ENCODE results near the gene DTX1. TPM values are rescaled to one million over a fixed set of nuclear protein-coding genes. Genes with fewer than 3 reads are reported as not detected.
"Not testable (repeated sequence)": the region's sequence is repeated elsewhere in the genome, so short reads cannot be mapped to it uniquely, and the experiment has no call there.

Gene DTX1
- polyA plus RNA-seq, 1 experiment, result 0.05 TPM

DNA sequence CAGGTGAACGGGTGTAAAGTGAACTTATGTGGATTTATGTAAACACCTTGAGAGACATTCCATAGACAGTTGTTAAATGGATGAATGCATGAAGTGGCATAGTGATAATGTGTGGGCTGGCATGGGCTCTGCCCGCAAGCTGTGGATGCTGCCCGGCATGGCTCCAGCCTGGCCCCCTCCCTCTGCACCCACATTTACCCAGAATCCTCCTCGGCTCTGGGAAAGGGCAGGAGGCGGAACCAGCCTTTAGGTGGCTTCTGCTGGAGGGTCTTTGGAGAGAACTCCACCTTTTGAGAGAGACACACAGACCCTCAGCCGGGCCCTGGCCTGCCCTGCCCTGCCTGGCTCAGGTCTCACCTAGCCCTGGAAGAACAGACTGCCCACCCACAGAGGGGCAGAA lies 60.3 kb downstream of the DTX1 start:
- POLR2A ChIA-PET, result no interaction called here
- H3K27ac ChIP-seq (ENCODE audit: low read depth, low read length), result no peak overlapping the region
- no peak overlapping the region for H3K4me3 ChIP-seq (ENCODE audit: low read depth, low read length)
- H3K27me3 ChIP-seq (ENCODE audit: control insufficient read depth, insufficient read depth, low read length), result peaks cover 3% of the 10 kb centered on the region
- no peaks in the 10 kb centered on the region; the same call in 1 of the 2 replicates for H3K9me3 ChIP-seq (ENCODE audit: control insufficient read depth, insufficient read depth, low read length)
- CTCF ChIA-PET, result no interaction called here
- TF ChIP-seq, protein P1, sequence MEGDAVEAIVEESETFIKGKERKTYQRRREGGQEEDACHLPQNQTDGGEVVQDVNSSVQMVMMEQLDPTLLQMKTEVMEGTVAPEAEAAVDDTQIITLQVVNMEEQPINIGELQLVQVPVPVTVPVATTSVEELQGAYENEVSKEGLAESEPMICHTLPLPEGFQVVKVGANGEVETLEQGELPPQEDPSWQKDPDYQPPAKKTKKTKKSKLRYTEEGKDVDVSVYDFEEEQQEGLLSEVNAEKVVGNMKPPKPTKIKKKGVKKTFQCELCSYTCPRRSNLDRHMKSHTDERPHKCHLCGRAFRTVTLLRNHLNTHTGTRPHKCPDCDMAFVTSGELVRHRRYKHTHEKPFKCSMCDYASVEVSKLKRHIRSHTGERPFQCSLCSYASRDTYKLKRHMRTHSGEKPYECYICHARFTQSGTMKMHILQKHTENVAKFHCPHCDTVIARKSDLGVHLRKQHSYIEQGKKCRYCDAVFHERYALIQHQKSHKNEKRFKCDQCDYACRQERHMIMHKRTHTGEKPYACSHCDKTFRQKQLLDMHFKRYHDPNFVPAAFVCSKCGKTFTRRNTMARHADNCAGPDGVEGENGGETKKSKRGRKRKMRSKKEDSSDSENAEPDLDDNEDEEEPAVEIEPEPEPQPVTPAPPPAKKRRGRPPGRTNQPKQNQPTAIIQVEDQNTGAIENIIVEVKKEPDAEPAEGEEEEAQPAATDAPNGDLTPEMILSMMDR (IDR thresholded peaks at IDR 0.05; ENCODE audit: low read depth, low read length), result no peak
- DNase-seq (ENCODE audit: low read depth, low spot score), result no peak

DNA sequence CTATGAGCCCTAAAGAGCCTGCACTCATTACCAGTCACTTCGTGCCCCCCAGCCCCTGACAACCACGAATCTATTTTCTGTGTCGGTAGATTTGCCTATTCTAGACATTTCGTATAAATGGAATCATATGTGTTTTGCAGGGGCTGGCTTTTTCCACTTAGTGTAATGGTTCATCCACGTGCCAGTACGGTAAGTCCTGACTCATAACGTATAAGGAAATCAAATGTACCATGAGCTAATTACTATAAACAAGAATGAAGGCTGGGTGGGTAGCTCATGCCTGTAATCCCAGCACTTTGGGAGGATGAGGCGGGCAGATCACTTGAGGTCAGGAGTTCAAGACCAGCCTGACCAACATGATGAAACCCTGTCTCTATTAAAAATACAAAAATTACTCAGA lies 61.2 kb downstream of the DTX1 start:
- H3K27ac ChIP-seq (ENCODE audit: low read depth, low read length); DNase-seq (ENCODE audit: low read depth, low spot score); CTCF ChIA-PET; H3K4me3 ChIP-seq (ENCODE audit: low read depth, low read length); H3K27me3 ChIP-seq (ENCODE audit: control insufficient read depth, insufficient read depth, low read length); H3K9me3 ChIP-seq (ENCODE audit: control insufficient read depth, insufficient read depth, low read length): not testable (repeated sequence)
- POLR2A ChIA-PET, result interaction anchor here (0.5 kb wide), 1 partner anchor 1195 kb away, joined by 3 read pairs; no protein-coding TSS in a partner anchor

DNA sequence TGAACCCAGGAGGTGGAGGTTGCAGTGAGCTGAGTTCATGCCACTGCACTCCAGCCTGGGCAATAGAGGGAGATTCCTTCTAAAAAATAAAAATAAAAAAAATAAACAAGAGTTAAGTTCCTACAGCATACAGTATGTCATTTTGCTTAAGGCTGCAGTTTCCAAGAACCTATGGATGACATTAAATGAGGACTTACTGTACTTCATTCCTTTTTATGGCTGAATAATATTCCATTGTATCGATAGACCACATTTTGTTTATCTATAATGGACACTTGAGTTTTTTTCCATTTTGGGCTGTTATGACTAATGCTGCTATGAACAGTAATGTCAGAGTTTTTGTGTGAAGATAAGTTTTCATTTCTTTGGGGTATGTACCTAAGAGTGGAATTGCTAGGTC lies 61.6 kb downstream of the DTX1 start:
- H3K4me3 ChIP-seq (ENCODE audit: low read depth, low read length), result no peak overlapping the region
- POLR2A ChIA-PET, result interaction anchor here (0.5 kb wide), 1 partner anchor 1194 kb away, joined by 3 read pairs; no protein-coding TSS in a partner anchor
- no peaks in the 10 kb centered on the region for H3K9me3 ChIP-seq (ENCODE audit: control insufficient read depth, insufficient read depth, low read length)
- DNase-seq (ENCODE audit: low read depth, low spot score), result no peak
- H3K27ac ChIP-seq (ENCODE audit: low read depth, low read length), result no peak overlapping the region
- TF ChIP-seq, protein P1 (IDR thresholded peaks at IDR 0.05; ENCODE audit: low read depth, low read length), result no peak
- peaks cover 3% of the 10 kb centered on the region for H3K27me3 ChIP-seq (ENCODE audit: control insufficient read depth, insufficient read depth, low read length)
- CTCF ChIA-PET, result no interaction called here

DNA sequence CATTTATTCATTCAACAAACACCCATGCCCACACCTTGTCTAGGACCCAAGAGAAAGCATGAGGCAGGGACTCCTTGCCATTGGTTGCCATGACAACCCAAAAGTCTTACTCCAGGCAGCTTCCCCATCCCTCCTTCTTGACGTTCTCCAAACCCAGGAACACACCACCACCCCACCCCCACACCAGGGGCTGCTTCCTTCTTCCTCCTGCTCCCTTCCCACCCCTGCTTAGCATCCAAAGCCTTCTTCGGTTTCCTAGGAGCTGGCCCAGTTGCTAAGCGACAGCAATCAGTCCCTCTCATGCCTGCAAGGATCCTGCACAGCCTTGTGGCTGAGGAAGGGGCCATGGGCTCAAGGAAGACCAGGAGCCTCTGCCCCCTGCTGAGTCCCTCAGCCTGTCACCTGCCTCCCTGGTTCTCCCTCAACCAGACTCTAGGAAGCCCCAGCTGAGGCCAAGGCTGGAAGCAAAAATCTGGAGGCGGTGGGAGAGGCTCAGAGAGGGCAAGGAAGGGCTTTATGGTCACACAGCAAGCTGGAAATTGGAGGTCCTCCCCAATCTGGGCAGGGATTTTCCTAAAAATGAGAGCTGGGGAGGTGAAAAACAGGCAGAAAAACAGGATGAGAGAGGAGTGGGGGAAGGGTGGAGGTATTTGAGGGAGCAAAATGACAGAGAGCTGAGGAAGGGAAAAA lies 63.6 kb downstream of the DTX1 start:
- Histone ChIP-seq H3K9me3 (ENCODE audit: control insufficient read depth, insufficient read depth, low read length) (no peaks in the 10 kb centered on the region), H3K4me3 (ENCODE audit: low read depth, low read length) (no peak overlapping the region), H3K27me3 (ENCODE audit: control insufficient read depth, insufficient read depth, low read length) (peaks cover 3% of the 10 kb centered on the region), H3K27ac (ENCODE audit: low read depth, low read length) (no peak overlapping the region)
- TF ChIP-seq, protein P1 (IDR thresholded peaks at IDR 0.05; ENCODE audit: low read depth, low read length), result no peak
- POLR2A ChIA-PET, result no interaction called here
- CTCF ChIA-PET, result interaction anchor here (1.4 kb wide), 1 partner anchor 71 kb away, joined by 3 read pairs; no protein-coding TSS in a partner anchor
- no peak for DNase-seq (ENCODE audit: low read depth, low spot score)

DNA sequence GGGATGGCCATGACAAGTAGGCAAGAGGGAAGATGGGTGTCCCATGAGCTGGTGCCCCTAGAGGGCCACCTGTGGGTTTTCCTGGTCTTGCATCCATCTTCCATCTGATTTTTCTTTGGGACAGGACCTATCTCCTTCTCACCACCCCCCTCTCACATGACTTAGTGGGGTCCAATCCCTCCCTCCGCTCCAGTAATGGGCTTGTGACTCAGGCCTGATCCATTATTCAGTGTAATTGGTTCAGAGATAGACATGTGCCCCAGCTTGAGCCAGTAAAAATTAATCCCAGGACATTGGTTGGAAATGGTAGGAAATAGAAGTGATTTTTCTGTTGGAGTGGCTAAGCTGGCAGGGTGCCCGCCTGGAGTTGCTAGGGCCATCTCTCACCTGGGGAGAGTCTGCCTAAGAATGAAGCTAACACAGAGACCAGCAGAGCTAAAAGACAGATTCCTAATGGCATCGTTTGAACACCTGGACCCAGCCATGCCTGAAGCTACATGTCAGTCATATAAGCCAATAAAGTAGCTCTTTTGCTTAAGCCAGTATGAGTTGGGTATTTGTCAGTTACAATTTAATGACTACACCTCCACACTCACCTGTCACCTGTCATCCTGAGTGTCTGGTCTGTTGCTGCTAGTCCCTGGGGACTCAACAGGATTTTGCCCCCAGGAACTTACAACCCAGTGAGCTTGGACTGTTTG lies 64.3 kb downstream of the DTX1 start:
- Histone ChIP-seq H3K27me3 (ENCODE audit: control insufficient read depth, insufficient read depth, low read length) (peaks cover 3% of the 10 kb centered on the region), H3K4me3 (ENCODE audit: low read depth, low read length) (no peak overlapping the region), H3K27ac (ENCODE audit: low read depth, low read length) (no peak overlapping the region), H3K9me3 (ENCODE audit: control insufficient read depth, insufficient read depth, low read length) (no peaks in the 10 kb centered on the region)
- DNase-seq (ENCODE audit: low read depth, low spot score), result no peak
- ChIA-PET CTCF (interaction anchor here (1.4 kb wide), 1 partner anchor 72 kb away, joined by 3 read pairs; no protein-coding TSS in a partner anchor), POLR2A (no interaction called here)
- TF ChIP-seq, protein P1 (IDR thresholded peaks at IDR 0.05; ENCODE audit: low read depth, low read length), result no peak
